Stimulated activated CD4-positive, alpha-beta T cell treated with anti-CD3 and anti-CD28 coated beads, TNF-alpha, amount 100 ng/mL, for 24 hours (primary cell): ENCODE results near the gene TTLL1.
"Not testable (repeated sequence)": the region's sequence is repeated elsewhere in the genome, so short reads cannot be mapped to it uniquely, and the experiment has no call there.

Source experiments
- DNase-seq, 3 experiments: peaks; one replicate each; pipeline ENCODE4 v3.0.0-alpha.2; 2020; ENCODE audit warnings: low read depth in 3 of 3

Gene TTLL1

DNA sequence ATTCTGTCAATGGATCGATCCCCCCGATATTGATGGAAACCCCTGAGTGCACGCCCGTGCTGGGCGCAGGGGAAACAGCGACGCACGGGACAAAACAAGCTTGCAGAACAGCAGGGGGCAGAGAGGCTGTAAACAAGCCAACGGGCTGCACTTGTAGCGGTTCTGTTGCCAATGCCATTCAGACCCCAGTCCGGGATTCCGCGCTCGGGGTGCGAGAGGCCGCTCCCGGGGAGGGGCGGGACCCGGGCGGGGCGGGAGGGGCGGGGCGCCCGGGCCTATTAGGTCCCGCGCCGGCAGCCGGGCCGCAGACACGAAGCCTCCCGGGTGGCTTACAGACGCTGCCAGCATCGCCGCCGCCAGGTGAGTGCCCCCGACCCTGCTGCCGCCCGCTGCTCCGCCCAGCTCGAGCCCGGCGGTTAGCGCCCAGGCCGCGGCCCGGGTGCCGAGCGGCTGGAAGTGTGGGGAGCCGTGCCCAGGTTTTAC is 21.3 kb upstream of the TTLL1 start, which contains the start of gene BIK:
TSS of gene BIK (plus strand) at position 307 of the 483 bp plus-strand sequence. CDS start 13,273 bp downstream, outside the sequence.
- peak in 1 of 3 experiments; percentile 37 for DNase-seq

DNA sequence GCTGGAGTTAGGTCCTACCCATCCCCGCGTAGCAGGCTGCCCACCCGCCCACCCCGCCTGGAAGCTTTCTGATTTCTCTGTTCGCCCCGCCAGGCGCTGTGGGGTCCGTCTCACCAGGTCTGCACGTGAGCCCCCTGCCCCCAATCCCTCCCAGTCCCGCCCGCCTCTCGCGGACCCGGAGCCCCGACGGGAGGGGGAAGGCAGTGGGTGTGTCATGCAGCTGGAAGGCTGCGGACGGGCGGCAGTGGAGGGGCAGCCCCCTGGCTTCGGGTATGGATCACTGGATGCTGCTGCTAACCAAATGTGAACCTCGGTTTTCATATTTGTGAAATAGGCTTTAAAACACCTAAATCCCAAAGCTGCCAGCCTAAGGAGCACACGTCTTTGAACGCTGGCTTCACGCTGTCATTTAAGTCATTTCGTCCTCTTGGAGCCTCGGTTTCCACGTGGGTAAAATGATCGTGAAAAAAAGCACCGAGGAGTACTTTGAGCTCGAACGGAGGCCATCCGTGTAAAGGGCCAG is 20.8 kb upstream of the TTLL1 start:
- DNase-seq = no peak

DNA sequence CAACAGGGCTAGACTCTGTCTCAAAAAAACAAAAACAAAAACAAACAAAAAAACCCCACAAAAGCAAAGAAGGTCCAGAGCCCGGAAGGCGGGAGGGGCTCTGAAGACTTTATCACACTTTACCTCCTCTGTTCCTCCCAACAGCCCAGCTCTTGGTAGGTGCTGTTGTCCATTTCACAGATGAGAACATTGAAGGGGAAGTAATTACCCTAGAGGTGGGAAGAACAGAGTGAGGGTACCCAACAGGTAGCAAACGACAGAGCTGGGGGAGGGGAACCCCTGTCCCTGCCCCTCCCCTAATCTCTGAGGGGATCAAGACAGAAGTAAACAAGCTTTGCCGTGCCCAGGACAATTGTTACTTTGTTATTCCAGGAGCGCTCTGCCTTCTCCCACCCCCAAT is 20.3 kb upstream of the TTLL1 start:
- no peak for DNase-seq

DNA sequence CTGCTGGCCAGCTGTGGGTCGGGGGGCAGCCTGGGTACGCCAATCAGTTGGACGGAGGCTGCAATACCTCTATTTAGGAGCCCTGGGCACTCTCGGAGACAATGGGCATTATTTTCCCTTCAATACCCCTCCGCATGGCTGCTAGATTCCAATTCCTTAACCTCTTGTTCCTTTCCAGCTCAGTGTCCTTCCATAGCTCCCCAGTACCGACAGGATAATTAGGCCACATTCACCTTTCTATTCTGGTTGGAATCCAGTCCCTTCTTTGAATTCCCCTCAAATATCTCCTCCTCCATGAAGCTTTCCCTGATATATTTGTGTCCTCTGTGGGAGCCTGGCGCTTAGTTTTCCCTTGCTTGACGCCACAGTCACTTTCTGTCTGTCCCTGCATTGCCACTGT is 17.1 kb upstream of the TTLL1 start:
- DNase-seq = no peak

DNA sequence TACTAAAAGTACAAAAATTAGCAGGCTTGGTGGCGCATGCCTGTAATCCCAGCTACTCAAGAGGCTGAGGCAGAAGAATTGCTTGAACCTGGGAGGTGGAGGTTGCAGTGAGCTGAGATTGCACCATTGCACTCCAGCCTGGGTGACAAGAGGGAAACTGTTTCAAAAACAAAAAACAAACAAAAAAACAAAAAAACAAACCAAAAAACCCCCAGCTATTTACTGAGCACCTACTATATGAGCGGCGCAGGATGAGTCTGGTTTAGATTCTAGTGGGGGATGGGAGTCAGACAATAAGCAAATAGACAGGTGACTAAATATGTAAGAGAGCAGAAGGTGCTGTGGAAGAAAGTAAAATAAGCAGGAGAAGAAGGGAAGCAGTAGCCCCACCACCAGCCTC is 15.8 kb upstream of the TTLL1 start:
- not testable (repeated sequence) for DNase-seq

DNA sequence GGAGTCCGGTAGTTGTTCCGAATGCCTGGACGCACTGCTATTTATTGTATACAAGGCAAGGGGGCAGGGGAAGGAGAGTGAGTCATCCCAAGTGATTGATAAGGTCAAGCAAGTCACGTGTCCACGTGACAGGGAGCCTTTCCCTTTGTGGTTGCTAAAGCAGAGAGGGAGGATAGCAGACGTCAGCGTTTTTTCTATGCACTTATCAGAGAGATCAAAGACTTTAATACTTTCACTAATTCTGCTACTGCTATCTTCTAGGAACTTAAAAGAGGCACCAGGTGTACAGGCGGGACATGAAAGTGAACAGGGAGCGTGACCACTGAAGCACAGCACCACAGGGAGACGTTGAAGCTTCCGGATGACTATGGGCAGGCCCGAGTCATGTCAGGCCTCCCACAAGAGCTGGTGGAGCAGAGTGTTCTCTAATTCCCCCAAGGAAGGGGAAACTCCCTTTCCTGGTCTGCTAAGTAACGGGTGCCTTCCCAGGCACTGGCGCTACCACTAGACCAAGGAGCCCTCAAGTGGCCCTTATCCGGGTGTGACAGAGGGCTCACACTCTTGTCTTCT is 14.9 kb upstream of the TTLL1 start:
- not testable (repeated sequence) for DNase-seq

DNA sequence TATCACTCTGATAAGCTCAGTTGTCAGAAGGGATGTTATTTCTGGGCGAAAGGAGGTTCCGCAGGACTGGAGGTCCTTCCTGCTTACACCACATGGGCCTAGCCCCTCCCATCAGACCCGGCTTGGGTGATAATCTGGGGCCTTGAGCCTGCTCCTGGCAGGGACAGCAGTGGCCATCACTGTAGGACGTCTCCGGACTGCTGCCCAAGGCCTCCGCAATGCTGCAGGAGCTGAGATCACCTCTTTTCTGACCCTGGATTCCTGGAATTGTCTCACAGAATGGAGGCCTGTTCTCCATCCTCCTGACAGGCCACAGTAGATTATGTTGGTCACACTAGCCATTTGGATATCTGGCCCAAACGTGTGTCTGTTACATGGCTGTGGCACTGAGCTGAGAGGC is 12.1 kb upstream of the TTLL1 start:
- DNase-seq = no peak

DNA sequence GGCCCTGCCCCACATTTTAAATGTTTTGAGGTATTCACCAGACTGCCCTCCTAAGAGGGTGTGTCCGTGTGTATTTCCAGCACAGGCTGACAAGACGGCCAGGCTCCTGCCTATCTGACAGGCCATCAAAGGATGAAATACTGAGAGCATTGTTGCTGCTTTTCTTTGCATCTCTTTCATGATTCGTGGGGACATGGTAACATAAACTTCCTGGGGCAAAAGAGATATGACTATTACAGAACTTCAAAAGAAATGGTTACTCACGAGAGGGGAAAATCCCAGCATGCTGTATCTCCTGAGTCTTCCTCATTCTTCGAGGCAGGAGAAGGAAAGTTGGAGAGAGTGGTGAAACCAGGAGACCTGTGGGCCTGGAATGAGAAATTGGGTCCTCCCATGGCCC is 11.0 kb upstream of the TTLL1 start:
- no peak for DNase-seq

DNA sequence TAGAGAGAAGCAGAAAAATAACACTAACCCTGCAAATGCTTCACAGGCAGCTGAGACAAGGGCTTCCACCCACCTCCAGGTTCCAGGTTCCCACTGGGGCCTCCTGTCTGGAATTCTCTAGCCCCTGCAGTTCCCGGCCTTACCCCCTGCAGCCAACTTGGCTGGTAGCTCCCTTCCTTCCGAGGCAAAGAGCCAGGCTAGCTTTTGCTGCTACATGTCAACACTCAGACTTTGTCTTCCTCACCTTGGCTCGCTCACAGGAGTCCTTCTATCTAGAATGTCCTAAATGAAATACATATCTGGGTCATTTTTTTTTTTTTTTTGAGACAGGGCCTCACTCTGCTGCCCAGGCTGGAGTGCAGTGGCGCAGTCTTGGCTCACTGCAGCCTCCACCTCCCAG is 9.9 kb upstream of the TTLL1 start:
- DNase-seq = no peak

DNA sequence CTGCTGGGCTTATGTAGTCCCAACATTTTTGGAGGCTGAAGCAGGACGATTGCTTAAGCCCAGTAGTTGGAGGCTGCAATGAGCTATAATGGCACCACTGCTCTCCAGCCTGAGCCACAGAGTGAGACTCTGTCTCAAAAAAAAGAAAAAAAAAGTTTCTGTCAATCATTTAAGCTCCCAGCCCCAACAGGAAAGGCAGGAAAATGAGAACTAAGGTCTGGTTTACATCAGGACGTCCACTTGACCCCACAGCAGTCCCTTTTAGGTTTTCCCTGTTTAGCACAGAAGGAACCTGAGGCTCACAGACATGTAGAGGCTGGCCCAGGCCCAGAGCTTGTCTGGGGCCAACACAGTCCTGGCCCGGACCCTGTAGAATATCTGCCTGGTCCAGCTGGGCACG is 9.2 kb upstream of the TTLL1 start:
- no peak for DNase-seq

DNA sequence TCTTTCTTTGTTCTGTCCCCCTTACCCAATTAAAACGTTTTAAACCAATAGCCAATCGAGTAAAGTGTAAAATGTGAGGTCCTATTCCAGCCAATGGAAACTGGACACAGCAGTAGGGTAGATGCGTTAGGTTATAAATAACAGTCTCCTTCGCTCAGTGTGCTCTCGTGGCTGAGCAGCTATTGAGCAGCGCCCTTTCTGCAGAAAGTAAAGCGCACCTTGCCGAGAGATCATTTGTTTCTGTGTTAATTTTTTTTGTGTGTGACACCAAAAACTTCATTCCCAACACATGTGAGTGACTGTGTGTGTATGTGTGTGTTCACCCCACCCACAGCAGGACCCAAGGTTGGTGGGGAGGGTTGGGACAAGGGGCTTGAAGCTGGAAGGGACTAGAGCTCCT is 7.2 kb upstream of the TTLL1 start:
- DNase-seq = no peak

DNA sequence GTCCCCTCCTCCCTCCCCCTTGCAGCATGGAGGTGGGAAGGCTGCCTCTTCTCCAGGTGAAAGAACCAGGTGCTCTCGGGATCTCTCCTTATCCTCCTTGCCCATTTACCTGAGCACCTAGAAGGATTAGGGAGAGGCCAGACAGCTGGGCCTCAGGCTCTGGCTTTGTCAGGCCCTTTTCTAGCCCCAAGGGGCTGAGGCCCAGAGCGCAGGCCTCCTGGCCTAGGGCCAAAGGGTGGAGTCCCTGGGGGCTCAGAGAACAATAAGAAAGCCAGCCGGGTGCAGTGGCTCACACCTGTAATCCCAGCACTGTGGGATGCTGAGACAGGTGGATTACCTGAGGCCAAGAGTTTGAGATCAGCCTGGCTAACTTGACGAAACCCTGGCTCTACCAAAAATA is 5.4 kb upstream of the TTLL1 start:
- DNase-seq = no peak

DNA sequence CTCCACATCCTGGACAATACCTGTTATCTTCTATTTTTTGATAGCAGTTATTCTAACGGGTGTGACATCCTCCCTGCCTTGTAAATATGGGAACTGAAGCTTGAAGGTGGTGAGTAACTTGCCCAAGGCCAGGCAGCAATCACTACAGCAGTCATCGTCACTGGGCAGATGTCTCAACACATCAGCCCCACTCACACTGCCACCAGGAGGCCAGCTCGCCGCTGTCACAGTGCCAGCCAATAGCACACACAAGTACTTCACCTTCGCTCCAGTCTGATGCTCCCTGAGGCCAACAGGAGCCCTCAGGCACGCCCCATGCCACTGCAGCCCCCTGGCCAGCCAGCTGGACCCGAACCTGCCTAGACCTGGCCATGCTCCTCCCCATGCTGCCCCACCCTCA is 4.9 kb upstream of the TTLL1 start:
- no peak for DNase-seq

DNA sequence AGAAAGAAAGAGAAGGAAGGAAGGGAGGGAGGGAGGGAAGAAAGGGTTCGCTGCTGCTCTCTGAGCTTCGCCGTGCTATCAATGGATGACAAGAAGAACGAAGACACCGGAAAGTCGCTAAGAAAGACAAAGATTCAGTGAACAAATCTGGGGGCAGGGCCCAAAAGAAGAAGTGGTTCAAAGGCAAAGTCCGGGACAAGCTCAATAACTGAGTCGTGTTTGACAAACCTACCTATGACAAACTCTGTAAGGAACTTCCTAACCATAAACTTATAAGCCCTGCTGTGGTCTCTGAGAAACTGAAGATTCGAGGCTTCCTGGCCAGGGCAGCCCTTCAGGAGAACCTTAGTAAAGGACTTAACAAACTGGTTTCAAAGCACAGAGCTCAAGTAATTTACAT is 2.9 kb upstream of the TTLL1 start:
- DNase-seq = no peak

DNA sequence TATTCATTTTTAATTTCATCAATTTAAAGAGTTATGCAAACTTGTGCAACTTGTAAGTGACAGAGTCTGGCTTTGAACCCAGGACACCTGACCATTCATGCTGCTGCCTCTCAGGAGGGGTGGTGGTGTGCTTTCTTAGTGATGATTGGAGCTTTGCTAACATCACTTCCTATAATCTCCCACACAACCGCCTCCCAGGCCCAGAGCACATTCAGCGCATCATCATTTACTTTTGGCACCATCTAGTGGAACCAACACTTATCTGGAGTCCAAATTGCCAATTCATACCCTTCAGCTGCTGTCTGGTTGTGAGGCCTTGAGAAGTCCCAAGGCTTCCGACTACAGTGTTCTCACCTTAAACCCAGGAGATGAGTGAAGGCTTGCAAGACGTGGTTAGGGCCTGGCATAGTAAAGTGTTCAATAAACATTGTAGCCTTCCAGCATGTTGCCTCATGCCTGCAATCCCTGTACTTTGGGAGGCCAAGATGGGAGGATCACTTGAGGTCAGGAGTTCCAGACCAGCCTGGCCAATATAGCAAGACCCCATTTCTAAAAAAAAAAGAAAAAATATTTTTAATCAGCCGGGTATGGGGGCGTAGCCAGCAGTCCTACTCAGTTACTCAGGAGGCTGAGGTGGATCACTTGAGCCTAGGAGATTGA is 1.1 kb upstream of the TTLL1 start:
- DNase-seq = peak in 1 of 3 experiments; percentile 53

DNA sequence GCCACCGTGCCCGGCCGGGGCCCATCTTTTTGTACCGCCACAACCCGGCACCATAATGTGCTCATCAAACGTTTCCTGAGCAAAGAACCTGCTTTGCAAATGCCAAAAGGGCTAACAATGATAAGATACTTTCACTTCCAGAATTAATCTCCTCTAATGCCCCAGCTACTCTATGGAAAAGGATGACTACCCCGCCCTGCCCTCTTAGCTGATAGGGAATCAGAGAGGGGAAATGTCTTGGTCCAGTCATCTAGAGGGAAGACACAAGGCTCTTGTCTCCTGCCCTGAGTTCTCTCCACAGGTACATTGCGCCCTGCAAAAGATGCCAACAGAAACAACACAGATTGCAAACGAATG is 586 bp downstream of the TTLL1 start:
- DNase-seq = no peak

DNA sequence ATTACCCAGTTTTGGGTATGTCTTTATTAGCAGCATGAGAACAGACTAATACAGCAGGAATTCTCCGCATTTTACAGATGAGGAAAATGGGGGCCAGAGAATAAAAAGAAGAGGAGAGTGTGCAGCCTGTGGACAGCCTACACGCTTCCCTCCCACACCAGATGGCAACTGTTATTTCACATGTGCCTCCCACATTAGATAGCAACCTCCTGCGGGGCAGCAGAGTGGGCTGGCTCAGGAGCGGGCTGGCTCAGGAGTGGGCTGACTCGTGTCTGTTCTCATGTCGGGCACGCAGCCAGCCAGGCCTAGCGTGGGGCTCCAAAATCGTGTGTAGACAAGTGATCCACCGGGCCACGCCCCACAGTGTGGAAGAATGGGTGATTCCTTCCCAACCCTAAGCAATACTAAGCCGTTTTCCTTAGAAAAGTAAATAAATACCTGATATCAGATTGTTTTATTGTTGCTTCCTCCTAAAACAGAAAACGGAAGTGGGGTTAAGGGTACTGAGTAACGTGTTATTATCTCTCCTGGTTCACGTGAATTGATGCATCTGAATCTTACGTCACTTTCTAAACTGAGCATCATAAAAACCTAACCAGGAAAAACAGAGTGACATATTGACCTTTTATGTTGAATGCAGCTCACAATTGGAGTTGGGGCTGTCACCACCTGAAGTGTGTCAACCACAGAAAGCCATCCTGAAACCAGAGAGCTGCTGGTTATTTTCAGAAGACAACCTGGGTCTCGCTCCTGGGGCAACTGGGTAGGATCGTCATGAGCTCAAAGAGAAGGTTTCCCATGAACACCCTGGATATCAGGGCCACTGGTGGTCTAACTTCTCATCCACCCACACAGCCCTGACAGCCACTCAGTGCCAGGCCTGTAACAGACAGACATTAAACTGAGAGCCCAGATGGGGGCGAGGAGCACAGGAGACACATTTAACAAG is 3.3 kb downstream of the TTLL1 start:
- no peak for DNase-seq

DNA sequence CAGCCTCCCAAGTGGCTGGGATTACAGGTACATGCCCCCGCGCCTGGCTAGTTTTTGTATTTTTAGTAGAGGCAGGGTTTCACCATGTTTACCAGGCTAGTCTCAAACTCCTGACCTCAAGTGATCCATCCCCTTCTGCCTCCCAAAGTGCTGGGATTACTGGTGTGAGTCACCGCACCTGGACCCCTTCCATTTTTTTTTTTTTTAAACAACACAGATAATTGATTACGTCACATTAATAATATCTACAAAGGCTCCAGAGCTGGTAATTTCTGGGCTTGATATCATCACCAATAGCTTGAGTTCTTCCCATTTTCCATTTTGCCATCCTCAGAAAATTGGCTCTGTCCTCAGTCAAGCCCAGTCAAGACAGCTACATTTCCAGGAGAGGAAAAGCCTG is 7.2 kb downstream of the TTLL1 start:
- no peak for DNase-seq

DNA sequence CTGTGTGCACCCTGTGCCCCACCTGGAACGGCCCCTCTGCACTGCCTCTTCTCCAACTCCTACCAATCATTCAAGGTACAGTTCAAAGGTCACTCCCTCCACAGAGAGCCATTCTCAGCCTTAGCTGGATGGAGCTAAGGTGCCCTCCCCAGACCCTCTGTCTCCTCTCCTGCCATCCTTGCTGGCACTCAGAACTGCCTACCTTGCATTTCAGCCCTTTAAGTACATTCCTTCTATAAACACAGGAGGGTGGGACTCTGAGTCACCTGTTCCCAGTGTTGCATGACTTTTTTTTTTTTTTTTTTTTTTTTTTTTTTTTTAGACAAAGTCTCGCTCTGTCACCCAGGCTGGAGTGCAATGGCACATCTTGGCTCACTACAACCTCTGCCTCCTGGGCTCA is 8.6 kb downstream of the TTLL1 start:
- DNase-seq = no peak

DNA sequence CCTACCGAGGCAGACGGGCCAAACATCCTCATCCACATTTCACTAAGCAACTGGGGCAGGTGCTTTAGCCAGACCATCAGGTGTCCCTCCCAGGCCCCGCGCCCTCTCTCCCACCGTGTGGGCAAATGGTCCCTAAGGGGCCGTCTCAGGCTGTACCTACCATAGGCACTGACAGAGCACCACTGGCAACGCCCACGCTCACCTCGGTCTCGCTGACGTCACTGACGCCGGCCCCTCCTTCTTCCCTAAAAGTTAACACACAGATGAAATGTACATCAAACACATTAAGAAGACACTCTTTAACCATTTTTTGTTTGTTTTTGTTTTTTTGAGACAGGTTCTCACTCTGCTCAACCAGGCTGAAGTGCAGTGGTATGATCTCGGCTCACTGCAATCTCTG is 9.4 kb downstream of the TTLL1 start:
- DNase-seq = no peak

DNA sequence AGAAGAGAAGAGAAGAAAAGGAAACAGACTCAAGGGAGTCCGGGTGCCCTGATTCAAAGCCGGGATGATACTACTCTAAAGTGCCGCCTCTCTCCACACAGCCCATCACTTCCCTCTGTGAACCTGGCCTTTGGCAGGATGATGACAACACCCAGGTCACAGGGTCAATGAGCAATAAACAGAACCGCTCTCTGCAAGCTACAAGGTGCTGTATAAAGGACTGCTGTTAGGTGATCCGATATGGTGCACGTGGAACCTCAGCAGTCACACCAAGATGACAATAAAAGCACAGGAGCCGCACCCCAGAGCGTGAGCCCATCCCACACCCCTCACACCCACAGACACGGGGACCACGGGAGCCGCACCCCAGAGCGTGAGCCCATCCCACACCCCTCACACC is 10.7 kb downstream of the TTLL1 start:
- DNase-seq = no peak

DNA sequence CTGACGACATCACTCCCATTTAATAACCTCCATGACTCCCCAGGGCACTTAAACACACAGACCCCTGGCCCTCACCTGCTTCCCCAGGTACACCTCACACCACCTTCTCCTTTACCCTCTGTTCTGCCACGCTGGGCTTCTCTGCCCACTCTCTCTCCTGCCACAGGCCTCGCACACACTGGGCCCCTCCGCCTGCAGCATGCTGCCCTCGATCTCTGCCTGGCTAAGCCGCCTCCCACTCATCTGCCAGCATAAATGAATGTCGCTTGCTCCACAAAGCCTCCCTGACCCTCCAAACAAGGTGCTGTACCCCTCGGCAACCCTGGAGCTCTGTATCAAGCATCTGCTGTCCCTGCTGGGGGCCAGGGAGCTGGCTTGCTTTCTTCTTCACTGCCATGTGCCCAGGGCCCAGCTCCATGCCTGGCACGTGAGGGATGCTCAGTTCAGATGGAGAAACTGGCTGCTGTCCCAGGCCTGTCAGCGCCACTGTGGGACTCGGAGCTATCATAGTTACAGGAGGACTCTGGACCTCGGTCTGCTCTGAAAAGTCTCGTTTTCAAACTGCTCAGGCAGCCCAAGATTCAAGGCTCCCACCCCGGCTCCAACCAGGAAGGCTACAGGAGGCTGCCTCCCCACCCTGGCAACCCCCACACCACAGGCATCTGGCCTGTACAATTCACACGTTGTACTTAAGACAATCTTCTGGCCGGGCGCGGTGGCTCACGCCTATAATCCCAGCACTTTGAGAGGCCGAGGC is 11.9 kb downstream of the TTLL1 start:
- DNase-seq = no peak
